ENCODE data around the gene PLA2G4B.
A peak's percentile ranks its signal among the peaks of the same experiment; 100 is the strongest.

The PLA2G4B gene

DNA sequence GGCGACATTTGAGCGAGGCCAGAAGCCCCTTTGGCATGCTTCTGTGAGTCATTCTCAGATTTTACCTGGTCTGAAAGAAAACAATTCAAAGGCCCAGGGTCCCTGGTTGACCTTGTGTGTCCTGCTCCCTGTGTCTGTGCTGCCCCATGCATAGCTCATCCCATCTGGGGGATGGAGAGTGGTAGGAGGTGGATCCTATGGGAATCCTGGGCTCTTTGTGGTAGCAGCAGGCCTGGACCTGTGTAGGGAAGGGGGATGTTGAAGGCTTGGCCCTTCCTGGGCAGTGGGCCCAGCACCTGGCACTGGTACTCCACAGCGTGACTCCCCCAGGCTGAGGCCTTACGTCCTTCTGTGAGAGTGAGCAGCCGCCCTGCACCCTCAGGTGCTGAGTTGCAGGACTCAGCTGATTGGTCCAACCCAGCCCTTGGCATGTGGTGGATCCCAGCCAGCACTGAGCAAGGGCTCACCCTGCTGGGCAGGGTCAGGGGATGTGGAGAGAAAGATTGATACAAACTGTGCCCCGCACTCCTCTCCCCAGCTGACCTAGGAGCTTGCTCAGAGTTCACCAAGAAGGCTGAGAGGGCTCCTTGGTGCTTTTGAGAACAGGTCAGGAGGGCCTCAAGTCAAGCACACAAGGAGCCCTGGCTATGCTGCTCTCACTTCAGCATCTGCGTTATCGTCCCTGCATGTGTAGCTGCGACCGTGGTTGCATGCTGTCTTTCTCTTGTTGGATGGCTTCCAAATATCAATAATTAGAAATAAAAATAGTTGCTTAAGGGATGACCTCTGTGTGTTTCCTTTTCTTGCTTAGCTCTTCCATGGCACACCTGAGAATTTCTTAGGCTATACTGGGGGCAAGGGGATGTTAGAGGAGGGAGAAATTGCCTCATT lies 32.1 kb upstream of the PLA2G4B start:
- DNase-seq = peak in 1 of 56 donors; percentile 17

- DNase-seq = no peak
Measured at GRCh38 chr15:41809121-41809520, 29.5 kb upstream of the PLA2G4B start.

GRCh38 chr15:41809526-41810220 lies 29.0 kb upstream of the PLA2G4B start:
- DNase-seq = peak in 1 of 56 donors; percentile 27

DNA sequence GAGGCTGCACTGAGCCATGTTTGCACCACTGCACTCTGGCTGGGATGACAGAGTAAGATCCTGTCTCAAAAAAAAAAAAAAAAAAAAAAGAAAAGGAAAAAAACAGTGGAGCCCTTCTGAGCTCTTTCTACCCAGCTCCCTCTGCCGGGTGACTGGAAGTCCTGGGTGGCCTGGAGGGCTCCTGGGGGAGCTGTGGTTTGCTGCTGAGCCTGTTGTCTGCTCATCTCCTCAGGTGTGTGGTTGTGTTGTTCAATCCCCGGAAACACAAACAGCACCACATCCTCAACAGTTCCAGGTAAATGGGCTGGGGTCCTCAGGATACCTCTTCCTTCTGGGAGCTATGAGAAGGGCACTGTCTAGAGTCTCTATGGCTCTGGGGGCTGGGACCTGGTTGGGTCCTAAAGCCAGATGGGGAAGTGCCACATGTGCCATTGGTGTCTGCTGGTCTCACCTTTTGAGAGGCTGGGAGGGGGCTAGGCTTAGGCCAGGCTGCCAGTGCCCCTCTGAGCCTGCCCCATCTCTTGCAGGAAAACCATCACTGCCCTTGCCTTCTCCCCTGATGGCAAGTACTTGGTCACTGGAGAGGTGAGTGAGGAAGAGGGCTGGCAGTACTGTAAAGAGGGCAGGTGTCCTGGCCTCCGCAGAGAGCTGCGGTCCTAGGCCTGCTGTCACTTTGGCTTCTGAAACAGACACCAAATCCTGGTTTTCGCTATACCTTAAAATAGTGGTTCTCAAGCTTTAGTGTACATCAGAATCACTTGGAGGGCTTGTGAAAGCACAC lies 27.8 kb upstream of the PLA2G4B start:
- no peak for DNase-seq

GRCh38 chr15:41811432-41812195 lies 27.0 kb upstream of the PLA2G4B start:
- DNase-seq = peak in 53 of 56 donors; percentile 16 to 94 (median 63)

DNA sequence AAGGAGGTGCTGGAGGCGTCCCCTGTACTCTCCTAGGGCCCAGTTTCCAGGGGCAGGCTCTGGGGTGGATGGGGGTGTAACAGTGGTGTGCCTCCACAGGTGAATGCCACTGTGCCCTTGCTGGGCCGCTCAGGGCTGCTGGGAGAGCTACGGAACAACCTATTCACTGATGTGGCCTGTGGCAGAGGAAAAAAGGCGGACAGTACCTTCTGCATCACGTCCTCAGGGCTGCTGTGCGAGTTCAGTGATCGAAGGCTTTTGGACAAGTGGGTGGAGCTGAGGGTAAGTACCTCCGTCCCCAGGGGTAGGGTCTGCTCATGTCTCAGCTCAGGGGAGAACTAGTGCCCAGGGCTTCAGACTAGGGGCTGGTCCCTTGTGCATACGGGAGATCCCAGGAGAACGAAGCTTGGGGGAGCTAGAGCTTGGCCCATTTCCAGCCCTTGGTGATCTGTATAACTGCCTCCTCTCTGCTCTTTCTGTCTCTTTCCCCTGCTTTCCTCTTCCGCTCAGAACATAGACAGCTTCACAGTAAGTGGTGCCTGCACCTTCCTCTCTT lies 25.7 kb upstream of the PLA2G4B start:
- no peak for DNase-seq

- DNase-seq = no peak
Measured at GRCh38 chr15:41813426-41813825, 25.2 kb upstream of the PLA2G4B start.

GRCh38 chr15:41814534-41814933 lies 24.1 kb upstream of the PLA2G4B start:
- DNase-seq = no peak

- no peak for DNase-seq
Measured at GRCh38 chr15:41816788-41817187, 21.9 kb upstream of the PLA2G4B start.

GRCh38 chr15:41817327-41817726 lies 21.3 kb upstream of the PLA2G4B start:
- DNase-seq = no peak

DNA sequence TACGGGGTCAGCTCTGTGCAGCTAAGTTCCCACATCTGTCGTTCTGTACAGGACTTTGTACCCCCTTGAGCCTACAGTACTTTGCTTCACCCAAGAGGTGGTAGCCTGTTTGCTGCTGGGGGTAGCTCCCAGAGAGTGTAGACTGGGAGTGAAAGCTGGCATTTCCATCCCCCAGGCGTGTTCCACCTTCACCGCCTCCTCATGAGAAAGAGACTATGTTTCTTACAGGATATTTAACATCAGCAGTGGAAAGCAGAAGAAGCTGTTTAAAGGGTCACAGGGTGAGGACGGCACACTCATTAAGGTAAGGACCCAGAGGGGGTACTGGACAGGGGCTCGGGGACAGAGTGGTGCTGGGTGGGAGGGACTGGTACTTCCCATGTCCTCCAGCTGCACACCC lies 20.9 kb upstream of the PLA2G4B start:
- no peak for DNase-seq

GRCh38 chr15:41819455-41820050 lies 19.1 kb upstream of the PLA2G4B start:
- DNase-seq = no peak

- no peak for DNase-seq
Measured at GRCh38 chr15:41820791-41821423, 17.7 kb upstream of the PLA2G4B start.

DNA sequence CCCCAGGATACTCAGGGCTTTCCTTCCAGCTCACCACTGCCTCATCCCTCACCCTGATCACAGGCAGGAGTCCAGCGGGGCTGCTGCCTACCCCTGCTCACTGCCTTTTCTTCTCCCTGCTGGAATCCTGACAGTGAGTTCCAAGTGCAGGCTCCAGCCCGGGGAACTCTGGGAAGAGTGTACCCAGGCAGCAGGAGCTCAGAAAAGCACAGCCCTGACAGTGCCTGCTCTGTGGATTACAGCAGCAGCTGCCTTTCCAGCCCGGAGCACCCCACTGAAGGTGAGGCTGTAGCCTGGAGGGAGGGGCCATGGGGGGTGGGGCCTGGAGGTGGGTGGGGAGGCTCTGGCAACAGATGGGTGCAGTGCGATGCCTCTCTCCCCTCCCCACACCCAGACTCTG lies 16.8 kb upstream of the PLA2G4B start:
- DNase-seq = peak in 8 of 56 donors; percentile 3 to 25 (median 18)

- DNase-seq = no peak
Measured at GRCh38 chr15:41822471-41822870, 16.2 kb upstream of the PLA2G4B start.

- no peak for DNase-seq
Measured at GRCh38 chr15:41822957-41823356, 15.7 kb upstream of the PLA2G4B start.

DNA sequence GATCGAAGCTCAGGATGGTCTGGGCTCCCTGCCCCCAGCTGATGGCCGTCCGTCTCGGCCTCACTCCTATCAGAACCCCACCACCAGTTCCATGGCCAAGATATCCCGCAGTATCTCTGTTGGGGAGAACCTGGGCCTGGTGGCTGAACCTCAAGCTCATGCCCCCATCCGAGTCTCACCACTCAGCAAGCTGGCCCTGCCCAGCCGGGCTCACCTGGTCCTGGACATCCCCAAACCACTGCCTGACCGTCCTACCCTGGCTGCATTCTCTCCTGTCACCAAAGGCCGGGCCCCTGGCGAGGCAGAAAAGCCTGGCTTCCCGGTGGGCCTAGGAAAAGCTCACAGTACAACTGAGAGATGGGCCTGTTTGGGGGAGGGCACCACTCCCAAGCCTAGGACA lies 15.1 kb upstream of the PLA2G4B start:
- DNase-seq = no peak

GRCh38 chr15:41824062-41824745 lies 14.4 kb upstream of the PLA2G4B start:
- no peak for DNase-seq

GRCh38 chr15:41825145-41825544 lies 13.5 kb upstream of the PLA2G4B start:
- no peak for DNase-seq

Measured in amygdala (tissue), 56 donors.